Ovary (tissue), 3 donors: ENCODE results near the gene SLC11A2.

Experiments
- CTCF ChIP-seq, 3 donors: fragments of 450-650 bp in 2 of 3; fragments of 200-600 bp in 1 of 3; IDR thresholded peaks; one replicate each; pipeline versions ENCODE4 v1.5.1 to v1.8.0; 2016 to 2022; ENCODE audit warnings: antibody characterized with exemption in 3 of 3, mild to moderate bottlenecking in 1 of 3
- EP300 ChIP-seq: sonication (generic); formaldehyde crosslinking; IDR thresholded peaks from one replicate; pipeline ENCODE4 v1.6.1; 2017; ENCODE audit warnings: antibody characterized with exemption
- POLR2A ChIP-seq: fragments of 450-650 bp; IDR thresholded peaks from one replicate; pipeline ENCODE4 v1.6.1; 2017; ENCODE audit warnings: antibody characterized with exemption, mild to moderate bottlenecking, moderate library complexity
- donor health status: DM: no; HTN: no; CAD: no.

- TF ChIP-seq CTCF (IDR thresholded peaks at IDR 0.05) (no peak), POLR2A (no peak), EP300 (no peak)
These were observed 41.4 kb downstream of the SLC11A2 start for GRCh38 chr12:50984586-50985298.
